Fibroblast of peridontal ligament (primary cell): Measurements from ENCODE around the gene SOWAHA.

Experiments used
- DNase-seq: peaks from one replicate; pipeline ENCODE4 v3.0.0-alpha.2; 2010; ENCODE audit errors: extremely low read depth

Gene SOWAHA

GRCh38 chr5:132807163-132807838 lies 5.8 kb upstream of the SOWAHA start:
- DNase-seq: no peak

GRCh38 chr5:132808448-132808847 lies 4.7 kb upstream of the SOWAHA start:
- DNase-seq: no peak

DNA sequence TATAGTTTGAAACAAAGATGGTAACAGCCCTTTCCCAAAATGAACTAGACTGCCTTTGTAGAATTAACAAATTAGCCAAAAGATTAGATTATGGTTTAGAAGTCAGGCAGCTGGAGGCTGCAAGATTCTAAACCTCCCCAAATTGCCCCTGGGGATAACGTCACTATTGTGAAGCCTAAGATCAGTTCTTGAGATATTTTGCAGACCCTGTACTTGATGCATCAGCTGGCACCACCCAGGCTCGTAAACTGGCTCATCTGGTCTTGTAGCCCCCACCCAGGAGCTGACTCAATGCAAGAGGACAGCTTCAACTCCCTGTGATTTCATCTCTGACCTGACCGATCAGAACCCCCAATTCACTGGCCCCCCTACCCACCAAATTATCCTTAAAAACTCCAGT lies 4.2 kb upstream of the SOWAHA start:
- DNase-seq: no peak

DNA sequence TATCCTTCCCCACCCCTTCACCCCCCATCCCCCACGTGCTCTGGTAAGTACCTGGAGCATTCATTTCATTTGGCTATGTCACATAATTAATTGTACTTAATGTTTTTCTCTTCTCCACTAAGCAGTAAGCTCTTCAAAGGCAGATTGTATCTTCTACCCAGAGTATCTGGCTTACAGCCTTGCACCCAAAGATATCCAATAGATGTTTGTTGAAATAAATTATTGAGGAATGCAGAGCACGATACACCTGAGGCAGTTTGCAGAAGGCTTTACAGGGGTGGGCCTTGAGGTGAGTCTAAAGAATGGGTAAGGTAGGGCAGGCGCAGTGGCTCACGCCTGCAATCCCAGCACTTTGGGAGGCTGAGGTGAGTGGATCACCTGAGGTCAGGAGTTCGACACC lies 2.5 kb upstream of the SOWAHA start:
- DNase-seq: no peak

DNA sequence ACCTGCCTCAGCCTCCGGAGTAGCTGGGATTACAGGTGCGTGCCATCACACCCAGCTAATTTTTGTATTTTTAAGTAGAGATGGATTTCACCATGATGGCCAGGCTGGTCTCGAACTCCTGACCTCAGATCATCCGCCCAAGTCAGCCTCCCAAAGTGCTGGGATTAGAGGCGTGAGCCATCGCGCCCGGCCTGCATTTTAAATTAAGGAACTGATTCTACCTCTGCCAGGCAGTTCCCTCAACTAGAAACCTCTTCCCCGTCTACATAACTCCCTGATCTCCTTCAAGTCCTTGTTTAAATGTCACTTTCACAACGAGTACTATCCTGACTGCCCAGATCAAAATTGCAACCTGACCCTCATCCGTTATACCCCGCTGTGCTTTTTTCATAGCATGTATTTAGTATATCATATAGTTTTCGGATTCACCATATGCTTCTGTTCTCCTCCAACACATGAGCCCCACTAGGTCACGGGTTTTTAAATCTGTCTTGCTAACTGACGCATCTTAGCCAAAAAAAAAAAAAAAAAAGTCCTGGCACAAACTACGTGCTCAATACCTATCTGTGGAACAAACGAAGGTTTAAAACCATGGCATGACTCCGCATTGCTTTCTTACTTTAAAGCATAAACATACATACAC lies 858 bp upstream of the SOWAHA start:
- DNase-seq: no peak

- no peak for DNase-seq
Observed at GRCh38 chr5:132813599-132814502, 749 bp downstream of the SOWAHA start.

DNA sequence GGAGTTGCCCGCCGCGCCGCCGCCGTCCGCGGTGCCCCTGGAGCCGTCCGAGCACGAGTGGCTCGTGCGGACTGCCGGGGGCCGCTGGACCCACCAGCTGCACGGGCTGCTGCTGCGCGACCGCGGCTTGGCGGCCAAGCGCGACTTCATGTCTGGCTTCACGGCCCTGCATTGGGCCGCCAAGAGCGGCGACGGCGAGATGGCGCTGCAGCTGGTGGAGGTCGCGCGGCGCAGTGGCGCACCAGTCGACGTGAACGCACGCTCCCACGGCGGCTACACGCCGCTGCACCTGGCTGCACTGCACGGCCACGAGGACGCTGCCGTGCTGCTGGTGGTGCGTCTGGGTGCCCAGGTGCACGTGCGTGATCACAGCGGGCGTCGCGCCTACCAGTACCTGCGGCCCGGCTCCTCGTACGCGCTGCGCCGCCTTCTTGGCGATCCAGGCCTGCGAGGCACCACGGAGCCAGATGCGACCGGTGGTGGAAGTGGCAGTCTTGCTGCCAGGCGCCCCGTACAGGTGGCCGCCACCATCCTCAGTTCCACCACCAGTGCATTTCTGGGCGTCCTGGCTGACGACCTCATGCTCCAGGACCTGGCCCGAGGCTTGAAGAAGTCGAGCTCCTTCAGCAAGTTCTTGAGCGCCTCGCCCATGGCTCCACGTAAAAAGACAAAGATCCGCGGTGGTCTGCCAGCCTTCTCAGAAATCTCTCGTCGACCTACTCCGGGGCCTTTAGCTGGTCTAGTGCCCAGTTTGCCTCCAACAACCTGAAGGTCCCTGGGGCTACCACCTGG lies 1.6 kb downstream of the SOWAHA start:
- no peak for DNase-seq

DNA sequence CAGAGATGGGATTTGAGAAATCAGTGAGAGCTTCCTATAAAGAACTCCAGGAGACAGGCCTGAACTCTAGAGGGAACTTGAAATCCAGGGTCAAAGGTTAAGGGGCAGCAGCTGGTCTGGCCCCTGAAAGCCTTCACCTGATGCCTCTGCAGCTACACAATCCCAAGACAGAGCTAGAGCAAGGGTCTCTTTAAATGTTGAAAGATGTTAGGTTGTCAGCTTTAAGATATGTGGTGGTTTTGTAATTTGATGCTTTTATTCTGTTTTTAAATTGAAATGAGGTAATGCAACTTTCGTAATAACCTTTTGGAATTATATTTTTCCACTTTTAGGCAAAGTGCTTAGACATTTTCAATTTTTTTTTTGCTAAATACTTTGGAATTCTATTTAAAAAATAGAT lies 2.4 kb downstream of the SOWAHA start:
- peak; percentile 80 for DNase-seq

DNA sequence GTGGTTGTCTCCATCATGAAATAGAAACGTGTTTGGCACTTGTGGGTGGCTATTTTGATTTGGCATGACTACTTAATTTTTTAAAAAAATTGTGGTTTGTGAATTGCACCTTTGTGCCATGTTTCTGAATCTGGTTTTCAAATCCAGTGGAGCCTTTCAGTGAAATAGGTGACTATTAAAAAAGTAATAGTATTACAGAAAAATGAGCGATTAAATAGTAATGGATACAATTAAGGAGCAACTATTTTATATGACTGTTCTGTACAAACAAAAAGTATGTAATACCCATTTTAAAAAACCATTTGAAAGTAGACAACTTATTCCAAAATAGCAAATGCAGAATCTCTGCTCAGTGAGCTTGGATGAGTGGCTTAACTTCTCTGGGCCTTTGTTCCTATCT lies 3.0 kb downstream of the SOWAHA start:
- DNase-seq: no peak

DNA sequence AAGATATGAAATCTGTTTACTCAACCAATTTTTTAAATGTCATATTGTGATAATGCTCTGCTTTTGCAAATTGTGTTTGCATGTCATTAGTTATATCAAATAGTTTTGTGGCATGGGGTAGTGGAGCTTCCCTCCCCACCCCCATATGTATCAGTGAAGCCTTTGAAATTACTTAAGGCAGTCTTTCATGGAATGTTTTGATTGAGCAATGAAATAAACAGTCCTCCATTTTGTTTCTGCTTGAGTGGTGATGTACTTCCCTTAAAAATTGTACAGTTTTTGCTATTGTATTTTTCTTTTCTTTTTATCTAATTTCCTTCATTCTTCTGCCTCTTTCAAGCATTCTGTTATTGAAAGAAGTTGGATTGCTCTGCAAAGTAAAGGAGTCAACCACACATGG lies 3.5 kb downstream of the SOWAHA start:
- DNase-seq: peak; percentile 67

DNA sequence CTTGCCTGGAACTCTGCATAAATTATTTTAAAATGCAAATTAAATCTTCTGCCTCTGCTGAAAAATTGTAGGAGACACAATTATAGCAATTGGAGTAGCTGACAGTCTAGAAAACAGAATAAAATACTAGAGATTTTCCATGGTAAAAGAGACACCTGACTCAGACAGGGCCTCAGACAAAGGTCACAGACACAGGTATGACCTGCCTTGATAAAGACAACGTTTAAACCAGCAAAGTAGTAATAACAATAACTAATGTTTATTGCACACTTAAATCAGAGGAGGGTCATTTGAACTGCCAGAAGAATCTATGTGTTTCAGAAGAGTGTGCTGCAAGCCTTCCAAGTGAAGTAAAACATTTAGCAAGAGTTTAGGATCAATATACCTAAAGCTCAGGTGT lies 3.9 kb downstream of the SOWAHA start:
- DNase-seq: no peak

GRCh38 chr5:132819468-132819867 lies 6.4 kb downstream of the SOWAHA start:
- DNase-seq: no peak

DNA sequence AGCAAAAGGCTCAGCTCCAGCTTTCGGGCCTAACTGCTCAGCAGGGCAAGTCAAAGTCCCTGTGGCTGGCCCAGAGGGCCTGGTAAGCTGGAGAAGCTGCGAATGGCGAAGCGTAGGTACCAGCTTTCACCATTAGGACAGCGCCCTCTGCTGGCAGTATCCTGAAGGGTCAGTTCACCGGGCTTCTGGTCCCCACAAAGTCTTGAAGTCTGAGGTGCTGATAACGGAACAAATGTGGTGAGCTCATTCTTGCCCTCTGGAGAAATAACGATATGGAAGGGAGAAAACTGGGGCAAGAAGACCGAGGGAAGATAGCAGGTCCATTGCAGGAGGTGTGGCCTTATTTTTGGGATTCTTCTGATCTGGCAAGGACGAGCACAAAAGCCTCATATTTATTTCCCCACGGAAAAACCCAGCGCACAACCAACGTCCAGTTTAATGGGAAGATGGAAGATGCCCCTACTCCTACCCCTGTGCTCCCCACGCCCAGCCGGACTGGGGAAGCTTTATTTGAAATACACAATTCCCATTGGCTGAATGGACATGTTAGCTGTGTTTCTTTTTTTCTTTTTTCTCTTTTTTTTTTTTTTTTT lies 7.2 kb downstream of the SOWAHA start:
- peak; percentile 94 for DNase-seq

DNA sequence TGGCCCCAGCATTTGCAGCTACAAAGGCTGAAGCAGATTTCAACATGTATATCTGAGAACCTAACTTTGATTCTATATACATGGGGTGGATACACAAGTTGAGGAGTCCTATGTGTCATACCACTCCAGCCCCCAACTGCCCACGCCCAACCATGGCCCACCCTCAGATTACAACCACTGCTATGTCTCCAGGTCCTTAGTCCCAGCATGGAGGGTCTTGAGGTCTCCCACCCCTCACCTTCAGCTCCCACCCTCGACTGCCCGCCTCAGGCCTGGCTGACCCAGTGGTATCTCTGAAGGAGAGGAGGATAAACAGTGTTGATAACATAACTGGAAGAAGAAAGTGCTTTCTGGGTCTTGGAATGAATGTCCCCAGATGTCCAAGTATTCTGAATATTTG lies 8.2 kb downstream of the SOWAHA start:
- no peak for DNase-seq

DNA sequence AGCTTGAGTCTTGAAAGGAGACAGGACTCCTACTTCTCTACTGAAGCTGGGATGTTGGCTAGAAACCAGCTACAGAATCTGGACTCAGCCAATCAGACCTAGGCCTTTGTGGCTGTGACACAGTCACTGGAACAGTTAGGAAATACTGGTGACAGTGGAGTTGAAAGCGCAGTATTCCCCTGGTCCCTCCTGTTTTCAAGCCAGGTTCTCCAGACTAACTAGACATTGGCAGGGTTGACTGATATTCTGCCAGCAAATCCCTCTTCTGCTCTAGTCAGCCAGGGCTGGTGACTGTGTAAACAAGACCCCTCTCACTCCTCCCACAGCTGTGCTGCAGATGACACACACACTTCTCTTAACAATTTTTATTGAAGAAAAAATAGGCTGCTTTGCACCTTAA lies 8.7 kb downstream of the SOWAHA start:
- peak; percentile 58 for DNase-seq

DNA sequence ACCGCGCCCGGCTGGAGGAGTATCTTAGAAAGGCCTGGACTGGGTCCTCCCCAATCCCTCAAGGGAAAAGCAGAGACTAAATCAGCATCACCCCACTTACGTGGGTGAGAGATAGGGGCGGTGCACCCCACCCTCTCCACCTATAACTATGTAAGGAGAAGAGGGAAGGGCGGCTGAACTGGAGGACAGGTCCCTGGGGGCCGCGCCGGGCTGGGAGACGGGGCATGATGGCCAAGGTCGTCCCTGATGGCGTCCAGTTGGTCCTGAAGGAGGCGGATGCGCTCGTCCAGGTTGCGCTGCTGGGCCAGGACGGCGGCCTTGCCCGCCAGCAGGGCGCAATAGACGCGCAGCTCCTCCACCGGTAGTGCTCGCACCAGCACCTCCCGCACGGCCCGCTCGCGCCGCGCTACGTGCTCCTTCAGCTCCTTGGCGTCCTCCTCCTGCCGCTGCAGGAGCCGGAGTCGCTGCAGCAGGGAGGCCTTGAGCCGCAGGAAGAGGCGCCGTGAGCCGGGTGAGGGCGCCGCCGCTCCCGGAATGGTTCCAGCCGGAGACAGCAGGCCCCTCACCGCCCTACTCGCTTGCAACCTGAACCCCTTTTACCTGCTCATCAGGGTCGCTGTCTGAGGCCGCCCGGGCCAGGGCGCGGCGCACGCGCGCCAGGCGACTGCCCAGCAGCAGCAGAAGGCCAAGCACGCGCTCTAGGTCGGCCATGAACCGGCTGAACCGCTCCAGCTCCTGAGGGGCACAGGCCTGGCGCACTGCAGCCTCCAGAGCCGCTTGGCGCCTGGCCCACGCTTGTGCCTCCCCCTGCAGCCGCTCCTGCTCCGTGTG lies 9.8 kb downstream of the SOWAHA start:
- no peak for DNase-seq

GRCh38 chr5:132823481-132824050 lies 10.5 kb downstream of the SOWAHA start:
- DNase-seq: no peak

DNA sequence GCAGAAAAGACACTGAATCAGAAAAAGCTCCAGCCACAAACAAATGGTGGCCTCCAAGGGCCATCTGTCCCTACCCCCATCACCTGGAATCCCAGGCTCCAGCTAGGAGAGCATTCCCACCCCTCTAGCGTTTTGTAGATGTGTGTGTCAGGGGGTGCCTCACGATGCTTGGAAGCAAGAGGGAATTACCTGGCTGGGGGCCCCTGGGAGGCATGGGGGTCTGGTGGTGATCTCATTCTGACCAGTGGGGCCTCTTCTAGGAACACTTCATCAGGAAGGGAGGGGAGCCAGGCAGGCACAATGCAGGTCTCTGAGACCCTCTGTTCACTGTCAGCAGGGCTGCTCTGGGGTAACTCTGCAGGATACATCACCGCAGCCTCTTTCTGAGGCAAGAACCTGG lies 11.3 kb downstream of the SOWAHA start:
- DNase-seq: no peak

DNA sequence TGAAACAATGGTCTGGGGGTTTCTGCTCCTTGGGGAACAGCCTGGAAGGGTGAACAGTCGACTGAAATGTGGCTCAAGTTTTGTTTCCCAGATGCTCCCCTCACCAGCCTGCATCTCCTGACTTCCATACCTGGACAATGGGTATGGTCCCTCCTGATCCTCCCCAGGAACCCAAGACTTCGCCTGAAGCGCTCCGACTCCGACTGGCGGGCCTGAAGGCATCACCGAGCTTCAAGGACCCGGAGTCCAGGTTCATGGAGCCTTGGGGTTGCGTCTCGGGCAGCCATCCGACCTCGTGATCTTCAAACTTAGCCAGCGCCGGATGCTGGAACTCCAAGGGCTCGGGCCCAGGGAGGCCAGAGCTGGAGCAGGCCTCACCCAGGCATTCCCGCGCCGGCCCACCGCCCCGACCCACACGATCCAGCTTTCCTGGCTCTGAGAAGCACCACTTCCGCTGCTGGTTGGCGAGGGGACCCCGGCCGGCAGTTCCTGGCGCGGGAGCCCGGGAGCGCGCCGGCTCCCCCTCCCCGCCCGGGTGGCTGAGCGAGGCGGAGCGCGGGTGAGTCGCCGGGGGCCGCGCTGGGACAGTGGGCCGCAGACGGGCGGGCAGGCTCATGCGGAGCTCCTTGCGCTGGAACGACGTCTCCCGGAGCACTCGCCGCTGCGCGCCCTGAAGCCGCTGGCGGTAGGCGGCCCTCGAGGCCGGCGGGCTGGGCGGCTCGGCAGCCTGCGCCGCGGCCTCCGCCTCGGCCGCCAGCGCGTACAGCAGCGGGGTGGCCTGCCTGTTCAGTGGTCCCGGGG lies 12.1 kb downstream of the SOWAHA start:
- DNase-seq: no peak
